H1 (cell line): ENCODE results near the gene PDZD2. TPM values are rescaled to one million over a fixed set of nuclear protein-coding genes. Genes with fewer than 3 reads are reported as not detected.

ENCODE experiments used
- CTCF ChIA-PET: fragments of 300-600 bp; sonication (Branson Sonifier 250); formaldehyde crosslinking; loops from one replicate; lab custom pipeline; 2021; ENCODE audit not compliant: partially characterized antibody; lab: Charles Lee
- POLR2A ChIA-PET: fragments of 300-600 bp; sonication (Branson Sonifier 250); formaldehyde crosslinking; loops from one replicate; lab custom pipeline; 2021; ENCODE audit warnings: inconsistent platforms; ENCODE audit not compliant: partially characterized antibody; lab: Charles Lee
- DNase-seq, 2 experiments: peaks; one replicate each; pipeline versions ENCODE4 v3.0.0 to v3.0.0-alpha.2; 2010 to 2022; ENCODE audit warnings: low spot score in 2 of 2, low read depth in 1 of 2, mixed read lengths in 1 of 2
- FAIRE-seq: peaks from 2 replicates; lab custom pipeline; 2011; peaks lifted over from hg19 to GRCh38; lab: Jason Lieb, UNC
- H2AFZ ChIP-seq: 2 replicates; pipeline ENCODE4 v1.8.1; 2012; ENCODE audit warnings: low read length, inconsistent platforms
- H2AK5ac ChIP-seq: 2 replicates; pipeline ENCODE4 v1.6.1; 2013; ENCODE audit warnings: low read depth, low read length
- H2BK120ac ChIP-seq: replicated peaks from 2 replicates; pipeline ENCODE3; 2013; ENCODE audit warnings: low read depth, low read length, inconsistent platforms
- H2BK12ac ChIP-seq: 2 replicates; pipeline ENCODE4 v1.6.1; 2013; ENCODE audit warnings: low read depth, low read length
- H2BK15ac ChIP-seq: 2 replicates; pipeline ENCODE4 v1.6.1; 2013; ENCODE audit warnings: low read length
- H2BK20ac ChIP-seq: 2 replicates; pipeline ENCODE4 v1.6.1; 2013; ENCODE audit warnings: low read length
- H2BK5ac ChIP-seq: 2 replicates; pipeline ENCODE4 v1.6.1; 2013; ENCODE audit warnings: low read depth, low read length
- H3K14ac ChIP-seq: 2 replicates; pipeline ENCODE4 v1.6.1; 2013; ENCODE audit warnings: inconsistent platforms; ENCODE audit not compliant: insufficient read length
- H3K18ac ChIP-seq: 2 replicates; pipeline ENCODE4 v1.6.1; 2013; ENCODE audit warnings: low read length; ENCODE audit errors: extremely low read depth
- H3K23ac ChIP-seq: 2 replicates; pipeline ENCODE4 v1.6.1; 2013; ENCODE audit warnings: inconsistent platforms; ENCODE audit not compliant: insufficient read length
- H3K23me2 ChIP-seq: 2 replicates; pipeline ENCODE4 v1.6.1; 2013; ENCODE audit warnings: low read depth, low read length
- H3K27ac ChIP-seq: 2 replicates; pipeline ENCODE4 v1.6.1; 2011; ENCODE audit warnings: low read depth, low read length, inconsistent platforms
- H3K27me3 ChIP-seq, 4 experiments: replicated peaks in 1 of 4; 1 replicate in 1 of 4; 2 replicates in 3 of 4; pipeline versions ENCODE4 v1.6.1 to v1.8.1; 2011 to 2013; ENCODE audit warnings: low read length in 3 of 4, mild to moderate bottlenecking in 3 of 4, inconsistent platforms in 2 of 4, mixed read lengths in 2 of 4, moderate library complexity in 1 of 4; ENCODE audit not compliant: control insufficient read depth in 3 of 4, insufficient read depth in 3 of 4; ENCODE audit errors: extremely low read depth in 1 of 4
- H3K36me3 ChIP-seq, 4 experiments: 2 replicates each; pipeline versions ENCODE4 v1.6.1 to v1.8.1; 2011 to 2013; ENCODE audit warnings: mild to moderate bottlenecking in 4 of 4, low read length in 3 of 4, moderate library complexity in 2 of 4, control low read depth in 1 of 4, inconsistent platforms in 1 of 4; ENCODE audit not compliant: insufficient read depth in 4 of 4, control insufficient read depth in 2 of 4
- H3K4ac ChIP-seq: replicated peaks from 2 replicates; pipeline ENCODE3; 2013; ENCODE audit warnings: low read length, low read depth, mixed read lengths, inconsistent platforms; ENCODE audit not compliant: insufficient read length
- H3K4me1 ChIP-seq, 4 experiments: replicated peaks in 1 of 4; 1 replicate in 1 of 4; 2 replicates in 3 of 4; pipeline versions ENCODE4 v1.6.1 to v1.8.1; 2011 to 2013; ENCODE audit warnings: low read length in 3 of 4, inconsistent platforms in 2 of 4, mixed read lengths in 1 of 4; ENCODE audit not compliant: insufficient read depth in 4 of 4, control insufficient read depth in 3 of 4
- H3K4me2 ChIP-seq, 2 experiments: 2 replicates each; pipeline versions ENCODE4 v1.6.1 to v1.8.1; 2011 to 2013; ENCODE audit warnings: low read depth in 2 of 2, low read length in 2 of 2, control low read depth in 1 of 2, inconsistent platforms in 1 of 2, mild to moderate bottlenecking in 1 of 2; ENCODE audit not compliant: insufficient read depth in 1 of 2
- H3K4me3 ChIP-seq, 4 experiments: fragments of 200-600, 300-600 bp in 1 of 4; sonication (generic), shearing (Covaris generic), sonication (Bioruptor Twin) in 1 of 4; 2 replicates each; pipeline versions ENCODE4 v1.5.1 to v1.8.1; 2011 to 2016; ENCODE audit warnings: low read length in 4 of 4, low read depth in 3 of 4, control low read depth in 2 of 4, inconsistent platforms in 2 of 4, mild to moderate bottlenecking in 2 of 4, mixed read lengths in 1 of 4, moderate library complexity in 1 of 4; ENCODE audit not compliant: insufficient read depth in 2 of 4; ENCODE audit errors: extremely low read depth in 1 of 4
- H3K56ac ChIP-seq: replicated peaks from 2 replicates; pipeline ENCODE3; 2013; ENCODE audit warnings: low read depth, mild to moderate bottlenecking, mixed read lengths, low read length, inconsistent platforms; ENCODE audit not compliant: insufficient read length
- H3K79me1 ChIP-seq: 2 replicates; pipeline ENCODE4 v1.6.1; 2013; ENCODE audit warnings: low read depth, low read length, control low read depth
- H3K79me2 ChIP-seq, 2 experiments: 2 replicates each; pipeline versions ENCODE4 v1.6.1 to v1.8.1; 2012 to 2013; ENCODE audit warnings: low read length in 2 of 2, mild to moderate bottlenecking in 2 of 2, inconsistent platforms in 1 of 2; ENCODE audit not compliant: insufficient read depth in 2 of 2, control insufficient read depth in 1 of 2
- H3K9ac ChIP-seq, 4 experiments: replicated peaks in 1 of 4; 1 replicate in 1 of 4; 2 replicates in 3 of 4; pipeline versions ENCODE4 v1.6.1 to v1.8.1; 2011 to 2013; ENCODE audit warnings: low read depth in 3 of 4, low read length in 3 of 4, control low read depth in 2 of 4, mild to moderate bottlenecking in 2 of 4, moderate library complexity in 2 of 4, inconsistent platforms in 1 of 4; ENCODE audit errors: extremely low read depth in 1 of 4
- H3K9me3 ChIP-seq, 2 experiments: 2 replicates each; pipeline versions ENCODE4 v1.6.1 to v1.8.1; 2012 to 2013; ENCODE audit warnings: mild to moderate bottlenecking in 2 of 2, moderate library complexity in 2 of 2, control low read depth in 1 of 2, inconsistent platforms in 1 of 2, low read depth in 1 of 2, low read length in 1 of 2, mixed read lengths in 1 of 2; ENCODE audit not compliant: insufficient read depth in 2 of 2
- H4K20me1 ChIP-seq, 2 experiments: replicated peaks in 1 of 2; 2 replicates each; pipeline versions ENCODE3 to v1.8.1; 2011 to 2013; ENCODE audit warnings: inconsistent platforms in 2 of 2, low read length in 2 of 2, mild to moderate bottlenecking in 1 of 2; ENCODE audit not compliant: insufficient read depth in 2 of 2, control insufficient read depth in 1 of 2
- H4K5ac ChIP-seq: 2 replicates; pipeline ENCODE4 v1.6.1; 2013; ENCODE audit warnings: low read length, low read depth, mixed read lengths, inconsistent platforms; ENCODE audit not compliant: insufficient read length
- H4K8ac ChIP-seq: 2 replicates; pipeline ENCODE4 v1.8.0; 2013; ENCODE audit warnings: mild to moderate bottlenecking, moderate library complexity, low read length, inconsistent platforms; ENCODE audit not compliant: insufficient read depth; ENCODE audit errors: extremely low read depth
- H4K91ac ChIP-seq: replicated peaks from 2 replicates; pipeline ENCODE3; 2013; ENCODE audit warnings: low read length, mixed read lengths, inconsistent platforms; ENCODE audit not compliant: insufficient read length
- BCL11A ChIP-seq, 2 experiments: IDR thresholded peaks; one replicate each; pipeline ENCODE4 v1.6.1; 2011; ENCODE audit warnings: low read depth in 2 of 2, low read length in 2 of 2, mild to moderate bottlenecking in 2 of 2
- CEBPB ChIP-seq: IDR thresholded peaks from 2 replicates; pipeline ENCODE4 v1.6.1; 2012; ENCODE audit warnings: low read depth, low read length
- CREB1 ChIP-seq: IDR thresholded peaks from 2 replicates; pipeline ENCODE4 v1.6.1; 2012; ENCODE audit warnings: inconsistent platforms
- EP300 ChIP-seq, 2 experiments: IDR thresholded peaks; 1 replicate in 1 of 2; 2 replicates in 1 of 2; pipeline ENCODE4 v1.6.1; 2011 to 2012; ENCODE audit warnings: low read depth in 2 of 2, low read length in 2 of 2, mild to moderate bottlenecking in 2 of 2, borderline replicate concordance in 1 of 2, inconsistent platforms in 1 of 2, moderate library complexity in 1 of 2
- JUND ChIP-seq: IDR thresholded peaks from 2 replicates; pipeline ENCODE4 v1.6.1; 2011; ENCODE audit warnings: mild to moderate bottlenecking, improper control_type of control experiment, low read length
- KDM1A ChIP-seq: fragments of 200-600, 300-600 bp; sonication (generic); IDR thresholded peaks from 2 replicates; pipeline ENCODE4 v1.7.1; 2016; ENCODE audit warnings: mild to moderate bottlenecking, low read length, borderline replicate concordance
- NANOG ChIP-seq: IDR thresholded peaks from 2 replicates; pipeline ENCODE4 v1.6.1; 2011; ENCODE audit warnings: low read length, low read depth, mild to moderate bottlenecking, inconsistent platforms; ENCODE audit not compliant: insufficient read depth, poor library complexity, severe bottlenecking
- RBBP5 ChIP-seq: IDR thresholded peaks from 2 replicates; pipeline ENCODE4 v1.7.1; 2012; ENCODE audit warnings: low read depth, mild to moderate bottlenecking, inconsistent platforms, low read length, moderate library complexity, borderline replicate concordance
- SIRT6 ChIP-seq: IDR thresholded peaks from one replicate; pipeline ENCODE4 v1.7.1; 2012; ENCODE audit warnings: low read length, inconsistent platforms
- SUZ12 ChIP-seq: fragments of 200-600 bp; sonication (generic); IDR thresholded peaks from 2 replicates; pipeline ENCODE4 v1.6.1; 2012; ENCODE audit warnings: mild to moderate bottlenecking, inconsistent platforms, low read length, moderate library complexity, mixed read lengths
- WGBS, 2 experiments: shearing (Covaris generic) in 1 of 2; methylation state at CpG; one replicate each; pipeline versions ENCODE4 v1.1.6 to v1.1.7; 2013 to 2015; ENCODE audit warnings: low lambda C conversion rate in 2 of 2, mixed read lengths in 2 of 2, inconsistent platforms in 1 of 2, low coverage in 1 of 2, missing lambda C conversion rate in 1 of 2; ENCODE audit not compliant: insufficient replicate concordance in 2 of 2, insufficient coverage in 1 of 2, insufficient read length in 1 of 2; ENCODE audit errors: extremely low coverage in 1 of 2, missing lambda C conversion rate in 1 of 2; 5-methylcytosine and 5-hydroxymethylcytosine counted together
- polyA plus RNA-seq, 7 experiments: library from polyadenylated mRNA; depleted of rRNA in 3 of 7; stranded (reverse) in 5 of 7; unstranded in 2 of 7; fragments of >200 nt in 5 of 7; fragments of 200-250 nt in 2 of 7; gene quantifications; 1 replicate in 5 of 7; 2 replicates in 1 of 7; 4 replicates in 1 of 7; pipeline versions ENCODE4 v1.2.1 to v1.2.3, GENCODE V29; 2011 to 2013; ENCODE audit warnings: missing spikeins in 2 of 7, mixed read lengths in 2 of 7
- total RNA-seq: library from RNA; stranded (reverse); fragmentation: NEBNext Ultra II Directional; extraction: Animal tissue kit (Norgen Biotek cat#: 25700); gene quantifications from 2 replicates; pipeline ENCODE4 v1.2.1, GENCODE V29; 2021
- TF ChIP-seq, protein P1 (sequence below): IDR thresholded peaks from 2 replicates; pipeline ENCODE4 v1.6.1; 2012; ENCODE audit warnings: low read length, inconsistent platforms

The PDZD2 gene
- total and polyA plus RNA-seq, 2 of the 8 experiments (the other 6 are each of a cell fraction or from before 2014, with no cell fraction given) = 1.2 to 6.8 TPM

DNA sequence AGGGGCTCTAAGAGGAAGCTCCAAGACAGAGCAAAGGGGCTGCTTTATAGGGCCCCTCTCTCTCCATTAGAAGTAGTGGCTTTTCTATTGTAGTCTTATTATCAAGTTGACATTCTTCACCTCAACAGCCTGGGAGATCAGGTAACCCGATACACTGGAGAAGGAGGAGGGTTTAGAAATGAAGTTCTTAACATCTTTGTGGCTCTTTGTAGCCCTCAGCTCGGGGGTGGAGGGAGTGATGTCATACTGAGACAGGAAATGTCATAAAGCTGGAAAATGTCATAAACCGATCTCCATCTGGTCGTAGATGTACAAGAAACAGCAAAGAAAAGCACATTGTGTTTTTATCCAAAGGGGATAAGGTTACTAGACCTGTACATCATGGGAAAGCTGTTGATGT is 17.9 kb downstream of the PDZD2 start:
- 77% methylated on average over 4 of the region's 4 CpGs; no CpG with 5 or more reads in 1 of the 2 experiments for WGBS, 2 experiments
- Histone ChIP-seq H3K23ac (no peak overlapping the region), H3K23me2 (no peaks in the 10 kb centered on the region), H3K18ac (no peak overlapping the region), H3K79me2 (no peaks in the 10 kb centered on the region), H3K9ac (no peak overlapping the region), H4K20me1 (no peaks in the 10 kb centered on the region), H2BK12ac (0 out of 2 replicates have a peak overlapping the region, but pooled peaks have one; percentile 65), H2AFZ (no peak overlapping the region), H3K79me1 (no peaks in the 10 kb centered on the region), H2BK15ac (no peak overlapping the region; the same call in 1 of the 2 replicates), H3K4ac (no peak overlapping the region), H3K27ac (no peak overlapping the region), H3K4me2 (no peak overlapping the region), H3K4me3 (no peak overlapping the region), H3K56ac (no peak overlapping the region), H2BK5ac (0 out of 2 replicates have a peak overlapping the region, but pooled peaks have one; percentile 69), H3K9me3 (no peaks in the 10 kb centered on the region), H3K36me3 (no peaks in the 10 kb centered on the region), H4K91ac (no peak overlapping the region), H2BK20ac (no peak overlapping the region), H4K5ac (no peak overlapping the region), H3K14ac (no peak overlapping the region), H4K8ac (no peak overlapping the region), H3K27me3 (no peaks in the 10 kb centered on the region), H2BK120ac (no peak overlapping the region), H3K4me1 (peaks cover 2 to 11% (median 8%) of the 10 kb centered on the region in 4 experiments; a peak in 6 of 7 replicates), H2AK5ac (peak overlapping the region; percentile 92)
- TF ChIP-seq JUND (0 out of 2 replicates have a peak, but pooled peaks have one; percentile 18), EP300 (IDR thresholded peaks at IDR 0.05; ENCODE audit: borderline replicate concordance in 1 of 2, low read depth in 2 of 2, low read length in 2 of 2) (no peak), CEBPB (no peak), BCL11A (IDR thresholded peaks at IDR 0.05; ENCODE audit: low read depth in 2 of 2, low read length in 2 of 2) (no peak), KDM1A (no peak), SIRT6 (no peak), RBBP5 (no peak), NANOG (no peak), SUZ12 (no peak), CREB1 (peak; percentile 78)
- TF ChIP-seq, protein P1, sequence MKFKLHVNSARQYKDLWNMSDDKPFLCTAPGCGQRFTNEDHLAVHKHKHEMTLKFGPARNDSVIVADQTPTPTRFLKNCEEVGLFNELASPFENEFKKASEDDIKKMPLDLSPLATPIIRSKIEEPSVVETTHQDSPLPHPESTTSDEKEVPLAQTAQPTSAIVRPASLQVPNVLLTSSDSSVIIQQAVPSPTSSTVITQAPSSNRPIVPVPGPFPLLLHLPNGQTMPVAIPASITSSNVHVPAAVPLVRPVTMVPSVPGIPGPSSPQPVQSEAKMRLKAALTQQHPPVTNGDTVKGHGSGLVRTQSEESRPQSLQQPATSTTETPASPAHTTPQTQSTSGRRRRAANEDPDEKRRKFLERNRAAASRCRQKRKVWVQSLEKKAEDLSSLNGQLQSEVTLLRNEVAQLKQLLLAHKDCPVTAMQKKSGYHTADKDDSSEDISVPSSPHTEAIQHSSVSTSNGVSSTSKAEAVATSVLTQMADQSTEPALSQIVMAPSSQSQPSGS = 0 out of 2 replicates have a peak, but pooled peaks have one; percentile 19
- DNase-seq (no peak), FAIRE-seq (peak; percentile 48)
- ChIA-PET CTCF (interaction anchor here (0.6 to 1.6 kb wide), 10 partner anchors 8 to 520 kb away, joined by 3 to 4 read pairs (median 3); no protein-coding TSS in a partner anchor), POLR2A (interaction anchor here (1.0 kb wide), 1 partner anchor 17 kb away, joined by 3 read pairs; no protein-coding TSS in a partner anchor)
